H1 (cell line): ENCODE measurements around the gene AGPAT4. TPM values are rescaled to one million over a fixed set of nuclear protein-coding genes. Genes with fewer than 3 reads are reported as not detected.

Experiments used
- CTCF ChIA-PET: fragments of 300-600 bp; sonication (Branson Sonifier 250); formaldehyde crosslinking; loops from one replicate; lab custom pipeline; 2021; ENCODE audit not compliant: partially characterized antibody; lab: Charles Lee
- POLR2A ChIA-PET: fragments of 300-600 bp; sonication (Branson Sonifier 250); formaldehyde crosslinking; loops from one replicate; lab custom pipeline; 2021; ENCODE audit warnings: inconsistent platforms; ENCODE audit not compliant: partially characterized antibody; lab: Charles Lee
- DNase-seq, 2 experiments: peaks; one replicate each; pipeline versions ENCODE4 v3.0.0 to v3.0.0-alpha.2; 2010 to 2022; ENCODE audit warnings: low spot score in 2 of 2, low read depth in 1 of 2, mixed read lengths in 1 of 2
- FAIRE-seq: peaks from 2 replicates; lab custom pipeline; 2011; peaks lifted over from hg19 to GRCh38; lab: Jason Lieb, UNC
- H2AFZ ChIP-seq: 2 replicates; pipeline ENCODE4 v1.8.1; 2012; ENCODE audit warnings: low read length, inconsistent platforms
- H2AK5ac ChIP-seq: 2 replicates; pipeline ENCODE4 v1.6.1; 2013; ENCODE audit warnings: low read depth, low read length
- H2BK120ac ChIP-seq: replicated peaks from 2 replicates; pipeline ENCODE3; 2013; ENCODE audit warnings: low read depth, low read length, inconsistent platforms
- H2BK12ac ChIP-seq: 2 replicates; pipeline ENCODE4 v1.6.1; 2013; ENCODE audit warnings: low read depth, low read length
- H2BK15ac ChIP-seq: 2 replicates; pipeline ENCODE4 v1.6.1; 2013; ENCODE audit warnings: low read length
- H2BK20ac ChIP-seq: 2 replicates; pipeline ENCODE4 v1.6.1; 2013; ENCODE audit warnings: low read length
- H2BK5ac ChIP-seq: 2 replicates; pipeline ENCODE4 v1.6.1; 2013; ENCODE audit warnings: low read depth, low read length
- H3K14ac ChIP-seq: 2 replicates; pipeline ENCODE4 v1.6.1; 2013; ENCODE audit warnings: inconsistent platforms; ENCODE audit not compliant: insufficient read length
- H3K18ac ChIP-seq: 2 replicates; pipeline ENCODE4 v1.6.1; 2013; ENCODE audit warnings: low read length; ENCODE audit errors: extremely low read depth
- H3K23ac ChIP-seq: 2 replicates; pipeline ENCODE4 v1.6.1; 2013; ENCODE audit warnings: inconsistent platforms; ENCODE audit not compliant: insufficient read length
- H3K23me2 ChIP-seq: 2 replicates; pipeline ENCODE4 v1.6.1; 2013; ENCODE audit warnings: low read depth, low read length
- H3K27ac ChIP-seq: 2 replicates; pipeline ENCODE4 v1.6.1; 2011; ENCODE audit warnings: low read depth, low read length, inconsistent platforms
- H3K27me3 ChIP-seq, 4 experiments: replicated peaks in 1 of 4; 1 replicate in 1 of 4; 2 replicates in 3 of 4; pipeline versions ENCODE4 v1.6.1 to v1.8.1; 2011 to 2013; ENCODE audit warnings: low read length in 3 of 4, mild to moderate bottlenecking in 3 of 4, inconsistent platforms in 2 of 4, mixed read lengths in 2 of 4, moderate library complexity in 1 of 4; ENCODE audit not compliant: control insufficient read depth in 3 of 4, insufficient read depth in 3 of 4; ENCODE audit errors: extremely low read depth in 1 of 4
- H3K36me3 ChIP-seq, 4 experiments: 2 replicates each; pipeline versions ENCODE4 v1.6.1 to v1.8.1; 2011 to 2013; ENCODE audit warnings: mild to moderate bottlenecking in 4 of 4, low read length in 3 of 4, moderate library complexity in 2 of 4, control low read depth in 1 of 4, inconsistent platforms in 1 of 4; ENCODE audit not compliant: insufficient read depth in 4 of 4, control insufficient read depth in 2 of 4
- H3K4ac ChIP-seq: replicated peaks from 2 replicates; pipeline ENCODE3; 2013; ENCODE audit warnings: low read length, low read depth, mixed read lengths, inconsistent platforms; ENCODE audit not compliant: insufficient read length
- H3K4me1 ChIP-seq, 4 experiments: replicated peaks in 1 of 4; 1 replicate in 1 of 4; 2 replicates in 3 of 4; pipeline versions ENCODE4 v1.6.1 to v1.8.1; 2011 to 2013; ENCODE audit warnings: low read length in 3 of 4, inconsistent platforms in 2 of 4, mixed read lengths in 1 of 4; ENCODE audit not compliant: insufficient read depth in 4 of 4, control insufficient read depth in 3 of 4
- H3K4me2 ChIP-seq, 2 experiments: 2 replicates each; pipeline versions ENCODE4 v1.6.1 to v1.8.1; 2011 to 2013; ENCODE audit warnings: low read depth in 2 of 2, low read length in 2 of 2, control low read depth in 1 of 2, inconsistent platforms in 1 of 2, mild to moderate bottlenecking in 1 of 2; ENCODE audit not compliant: insufficient read depth in 1 of 2
- H3K4me3 ChIP-seq, 4 experiments: fragments of 200-600, 300-600 bp in 1 of 4; sonication (generic), shearing (Covaris generic), sonication (Bioruptor Twin) in 1 of 4; 2 replicates each; pipeline versions ENCODE4 v1.5.1 to v1.8.1; 2011 to 2016; ENCODE audit warnings: low read length in 4 of 4, low read depth in 3 of 4, control low read depth in 2 of 4, inconsistent platforms in 2 of 4, mild to moderate bottlenecking in 2 of 4, mixed read lengths in 1 of 4, moderate library complexity in 1 of 4; ENCODE audit not compliant: insufficient read depth in 2 of 4; ENCODE audit errors: extremely low read depth in 1 of 4
- H3K56ac ChIP-seq: replicated peaks from 2 replicates; pipeline ENCODE3; 2013; ENCODE audit warnings: low read depth, mild to moderate bottlenecking, mixed read lengths, low read length, inconsistent platforms; ENCODE audit not compliant: insufficient read length
- H3K79me1 ChIP-seq: 2 replicates; pipeline ENCODE4 v1.6.1; 2013; ENCODE audit warnings: low read depth, low read length, control low read depth
- H3K79me2 ChIP-seq, 2 experiments: 2 replicates each; pipeline versions ENCODE4 v1.6.1 to v1.8.1; 2012 to 2013; ENCODE audit warnings: low read length in 2 of 2, mild to moderate bottlenecking in 2 of 2, inconsistent platforms in 1 of 2; ENCODE audit not compliant: insufficient read depth in 2 of 2, control insufficient read depth in 1 of 2
- H3K9ac ChIP-seq, 4 experiments: replicated peaks in 1 of 4; 1 replicate in 1 of 4; 2 replicates in 3 of 4; pipeline versions ENCODE4 v1.6.1 to v1.8.1; 2011 to 2013; ENCODE audit warnings: low read depth in 3 of 4, low read length in 3 of 4, control low read depth in 2 of 4, mild to moderate bottlenecking in 2 of 4, moderate library complexity in 2 of 4, inconsistent platforms in 1 of 4; ENCODE audit errors: extremely low read depth in 1 of 4
- H3K9me3 ChIP-seq, 2 experiments: 2 replicates each; pipeline versions ENCODE4 v1.6.1 to v1.8.1; 2012 to 2013; ENCODE audit warnings: mild to moderate bottlenecking in 2 of 2, moderate library complexity in 2 of 2, control low read depth in 1 of 2, inconsistent platforms in 1 of 2, low read depth in 1 of 2, low read length in 1 of 2, mixed read lengths in 1 of 2; ENCODE audit not compliant: insufficient read depth in 2 of 2
- H4K20me1 ChIP-seq, 2 experiments: replicated peaks in 1 of 2; 2 replicates each; pipeline versions ENCODE3 to v1.8.1; 2011 to 2013; ENCODE audit warnings: inconsistent platforms in 2 of 2, low read length in 2 of 2, mild to moderate bottlenecking in 1 of 2; ENCODE audit not compliant: insufficient read depth in 2 of 2, control insufficient read depth in 1 of 2
- H4K5ac ChIP-seq: 2 replicates; pipeline ENCODE4 v1.6.1; 2013; ENCODE audit warnings: low read length, low read depth, mixed read lengths, inconsistent platforms; ENCODE audit not compliant: insufficient read length
- H4K8ac ChIP-seq: 2 replicates; pipeline ENCODE4 v1.8.0; 2013; ENCODE audit warnings: mild to moderate bottlenecking, moderate library complexity, low read length, inconsistent platforms; ENCODE audit not compliant: insufficient read depth; ENCODE audit errors: extremely low read depth
- H4K91ac ChIP-seq: replicated peaks from 2 replicates; pipeline ENCODE3; 2013; ENCODE audit warnings: low read length, mixed read lengths, inconsistent platforms; ENCODE audit not compliant: insufficient read length
- BRCA1 ChIP-seq: IDR thresholded peaks from 2 replicates; pipeline ENCODE4 v1.6.1; 2012; ENCODE audit warnings: low read depth, low read length, improper control_type of control experiment
- EGR1 ChIP-seq: IDR thresholded peaks from 2 replicates; pipeline ENCODE4 v1.6.1; 2011; ENCODE audit warnings: low read depth, low read length, borderline replicate concordance
- GABPA ChIP-seq: IDR thresholded peaks from 2 replicates; pipeline ENCODE4 v1.6.1; 2011; ENCODE audit warnings: mild to moderate bottlenecking, low read length, moderate library complexity, borderline replicate concordance; ENCODE audit not compliant: insufficient read depth
- HDAC6 ChIP-seq: IDR thresholded peaks from one replicate; pipeline ENCODE4 v1.7.1; 2012; ENCODE audit warnings: low read depth, mild to moderate bottlenecking, inconsistent platforms, low read length, moderate library complexity
- KDM1A ChIP-seq: fragments of 200-600, 300-600 bp; sonication (generic); IDR thresholded peaks from 2 replicates; pipeline ENCODE4 v1.7.1; 2016; ENCODE audit warnings: mild to moderate bottlenecking, low read length, borderline replicate concordance
- MAFK ChIP-seq: IDR thresholded peaks from 2 replicates; pipeline ENCODE4 v1.6.1; 2012; ENCODE audit warnings: low read depth, mild to moderate bottlenecking, improper control_type of control experiment, low read length
- NANOG ChIP-seq: IDR thresholded peaks from 2 replicates; pipeline ENCODE4 v1.6.1; 2011; ENCODE audit warnings: low read length, low read depth, mild to moderate bottlenecking, inconsistent platforms; ENCODE audit not compliant: insufficient read depth, poor library complexity, severe bottlenecking
- PHF8 ChIP-seq: fragments of 200-600 bp; sonication (generic); conservative IDR thresholded peaks from 2 replicates; pipeline ENCODE4 v1.7.1; 2012; ENCODE audit warnings: low read depth, mild to moderate bottlenecking, inconsistent platforms, low read length, moderate library complexity
- POLR2A ChIP-seq, 2 experiments: IDR thresholded peaks; 1 replicate in 1 of 2; 2 replicates in 1 of 2; pipeline ENCODE4 v1.6.1; 2011; ENCODE audit warnings: low read depth in 2 of 2, low read length in 2 of 2, mild to moderate bottlenecking in 2 of 2; ENCODE audit errors: control extremely low read depth in 1 of 2
- POLR2AphosphoS5 ChIP-seq: IDR thresholded peaks from 2 replicates; pipeline ENCODE4 v1.6.1; 2011; ENCODE audit warnings: low read depth, low read length
- RNF2 ChIP-seq: fragments of 200-900, 300-1000 bp; sonication (generic); IDR thresholded peaks from 2 replicates; pipeline ENCODE4 v1.7.1; 2016; ENCODE audit warnings: borderline replicate concordance, low read depth, mild to moderate bottlenecking, antibody characterized with exemption, low read length; ENCODE audit not compliant: poor library complexity, severe bottlenecking; ENCODE audit errors: missing control alignments
- RXRA ChIP-seq: IDR thresholded peaks from 2 replicates; pipeline ENCODE4 v1.6.1; 2011; ENCODE audit warnings: low read depth, mild to moderate bottlenecking, low read length, moderate library complexity; ENCODE audit not compliant: insufficient read depth
- SIN3A ChIP-seq, 2 experiments: IDR thresholded peaks in 1 of 2; conservative IDR thresholded peaks in 1 of 2; 2 replicates each; pipeline ENCODE4 v1.6.1; 2011 to 2012; ENCODE audit warnings: low read length in 2 of 2, improper control_type of control experiment in 1 of 2, low read depth in 1 of 2, mild to moderate bottlenecking in 1 of 2
- TEAD4 ChIP-seq: IDR thresholded peaks from 2 replicates; pipeline ENCODE4 v1.6.1; 2012; ENCODE audit warnings: low read depth, low read length, inconsistent platforms, mixed read lengths
- WGBS, 2 experiments: shearing (Covaris generic) in 1 of 2; methylation state at CpG; one replicate each; pipeline versions ENCODE4 v1.1.6 to v1.1.7; 2013 to 2015; ENCODE audit warnings: low lambda C conversion rate in 2 of 2, mixed read lengths in 2 of 2, inconsistent platforms in 1 of 2, low coverage in 1 of 2, missing lambda C conversion rate in 1 of 2; ENCODE audit not compliant: insufficient replicate concordance in 2 of 2, insufficient coverage in 1 of 2, insufficient read length in 1 of 2; ENCODE audit errors: extremely low coverage in 1 of 2, missing lambda C conversion rate in 1 of 2; 5-methylcytosine and 5-hydroxymethylcytosine counted together
- polyA plus RNA-seq, 7 experiments: library from polyadenylated mRNA; depleted of rRNA in 3 of 7; stranded (reverse) in 5 of 7; unstranded in 2 of 7; fragments of >200 nt in 5 of 7; fragments of 200-250 nt in 2 of 7; gene quantifications; 1 replicate in 5 of 7; 2 replicates in 1 of 7; 4 replicates in 1 of 7; pipeline versions ENCODE4 v1.2.1 to v1.2.3, GENCODE V29; 2011 to 2013; ENCODE audit warnings: missing spikeins in 2 of 7, mixed read lengths in 2 of 7
- total RNA-seq: library from RNA; stranded (reverse); fragmentation: NEBNext Ultra II Directional; extraction: Animal tissue kit (Norgen Biotek cat#: 25700); gene quantifications from 2 replicates; pipeline ENCODE4 v1.2.1, GENCODE V29; 2021

AGPAT4 gene
- total and polyA plus RNA-seq, 2 of the 8 experiments (the other 6 are each of a cell fraction or from before 2014, with no cell fraction given) = 13.5 to 23.8 TPM

GRCh38 chr6:161246725-161247124 lies 27.1 kb downstream of the AGPAT4 start:
- Histone ChIP-seq H2BK12ac (no peak overlapping the region), H2BK20ac (no peak overlapping the region), H2AFZ (no peak overlapping the region), H3K23ac (no peak overlapping the region), H3K4me1 (peaks cover 2 to 21% (median 8%) of the 10 kb centered on the region in 4 experiments; a peak in 5 of 7 replicates), H3K9ac (no peak overlapping the region), H3K23me2 (no peaks in the 10 kb centered on the region), H3K18ac (no peak overlapping the region), H3K14ac (no peak overlapping the region), H3K4me3 (no peak overlapping the region), H3K4ac (no peak overlapping the region), H4K20me1 (peaks cover 7 to 22% of the 10 kb centered on the region in 2 experiments), H3K79me1 (peaks cover 11% of the 10 kb centered on the region; the same call in 1 of the 2 replicates), H2AK5ac (no peak overlapping the region), H3K27me3 (no peaks in the 10 kb centered on the region), H3K56ac (no peak overlapping the region), H4K5ac (no peak overlapping the region), H4K8ac (no peak overlapping the region), H3K4me2 (no peak overlapping the region), H3K27ac (no peak overlapping the region), H3K9me3 (no peaks in the 10 kb centered on the region), H3K36me3 (0 out of 8 replicates have a peak, but pooled peaks cover 0 to 4% (median 0%) of the 10 kb centered on the region in 4 experiments), H2BK5ac (no peak overlapping the region), H2BK15ac (no peak overlapping the region), H4K91ac (no peak overlapping the region), H3K79me2 (peaks cover 4 to 93% of the 10 kb centered on the region in 2 experiments), H2BK120ac (no peak overlapping the region)
- 94% methylated on average over 2 of the region's 2 CpGs; no CpG with 5 or more reads in 1 of the 2 experiments for WGBS, 2 experiments
- CTCF ChIA-PET = no interaction called here
- DNase-seq (no peak), FAIRE-seq (no peak)
- POLR2A ChIA-PET = no interaction called here
- no peak for TF ChIP-seq RNF2
- no peak for TF ChIP-seq TEAD4
- TF ChIP-seq POLR2A (IDR thresholded peaks at IDR 0.05; ENCODE audit: control extremely low read depth in 1 of 2, low read depth in 2 of 2, low read length in 2 of 2) = no peak
- TF ChIP-seq GABPA = no peak
- no peak for TF ChIP-seq PHF8
- no peak for TF ChIP-seq MAFK
- no peak for TF ChIP-seq RXRA
- TF ChIP-seq BRCA1 = no peak
- TF ChIP-seq EGR1 = no peak
- TF ChIP-seq KDM1A = no peak
- no peak for TF ChIP-seq POLR2AphosphoS5
- TF ChIP-seq HDAC6 = no peak
- TF ChIP-seq NANOG = no peak
- TF ChIP-seq SIN3A (conservative IDR thresholded peaks at IDR 0.05 in 1 of 2, IDR thresholded peaks at IDR 0.05 in 1 of 2; ENCODE audit: low read depth in 1 of 2, low read length in 2 of 2) = no peak
